Stomach (tissue), 4 donors: Measurements from ENCODE around the gene PRKRA.

Experiments used
- CTCF ChIP-seq, 7 experiments: fragments of 450-650 bp in 4 of 7; fragments of 200-600 bp in 3 of 7; sonication (generic) in 3 of 7; IDR thresholded peaks; one replicate each; pipeline ENCODE4 v1.5.1; 2016 to 2019; ENCODE audit warnings: antibody characterized with exemption in 7 of 7, control low read depth in 2 of 7, mild to moderate bottlenecking in 1 of 7
- EP300 ChIP-seq: sonication (generic); formaldehyde crosslinking; IDR thresholded peaks from one replicate; pipeline ENCODE4 v1.6.1; 2017; ENCODE audit warnings: antibody characterized with exemption
- POLR2A ChIP-seq, 4 donors: fragments of 450-650 bp; IDR thresholded peaks; one replicate each; pipeline ENCODE4 v1.6.1; 2016; ENCODE audit warnings: antibody characterized with exemption in 4 of 4, control low read depth in 2 of 4, mild to moderate bottlenecking in 1 of 4, moderate library complexity in 1 of 4

- TF ChIP-seq EP300: no peak
- TF ChIP-seq POLR2A (IDR thresholded peaks at IDR 0.05): no peak
- no peak for TF ChIP-seq CTCF (IDR thresholded peaks at IDR 0.05)
Observed at GRCh38 chr2:178450524-178450773, 526 bp downstream of the PRKRA start.
